B cell (primary cell): Measurements from ENCODE around the gene DGKB. TPM values are rescaled to one million over a fixed set of nuclear protein-coding genes. Genes with fewer than 3 reads are reported as not detected.

ENCODE experiments used
- ATAC-seq: fragments of 200-7000 bp; cut with Tn5 transposase; one replicate; pipeline ENCODE4 v1.10.0; 2021; ENCODE audit warnings: low read depth, mild to moderate bottlenecking, moderate number of reproducible peaks, moderate library complexity
- CTCF ChIA-PET: fragments of 350-600 bp; sonication (Branson Sonifier 250); formaldehyde crosslinking; loops from one replicate; lab custom pipeline; 2021; ENCODE audit warnings: antibody characterized with exemption, inconsistent platforms; lab: Charles Lee
- POLR2A ChIA-PET: fragments of 350-600 bp; sonication (Branson Sonifier 250); formaldehyde crosslinking; loops from one replicate; lab custom pipeline; 2021; ENCODE audit warnings: antibody characterized with exemption; lab: Charles Lee
- DNase-seq: peaks from one replicate; pipeline ENCODE4 v3.0.0; 2013
- H2AFZ ChIP-seq: 2 replicates; pipeline ENCODE4 v1.6.1; 2012; ENCODE audit warnings: mild to moderate bottlenecking, low read depth, low read length; ENCODE audit not compliant: insufficient read depth, poor library complexity, severe bottlenecking
- H3K27ac ChIP-seq, 2 donors: 1 replicate in 1 of 2; 2 replicates in 1 of 2; pipeline ENCODE4 v1.5.1; 2012 to 2013; ENCODE audit warnings: low read length in 2 of 2, mild to moderate bottlenecking in 2 of 2, moderate library complexity in 1 of 2
- H3K27me3 ChIP-seq, 4 experiments: fragments of 200-600 bp in 1 of 4; sonication (generic) in 1 of 4; replicated peaks in 1 of 4; 1 replicate in 2 of 4; 2 replicates in 2 of 4; pipeline versions ENCODE4 v1.6.1 to v1.7.0; 2013 to 2016; ENCODE audit warnings: low read length in 3 of 4, mild to moderate bottlenecking in 2 of 4, mixed read lengths in 1 of 4, moderate library complexity in 1 of 4; ENCODE audit not compliant: insufficient read depth in 4 of 4, control insufficient read depth in 3 of 4; ENCODE audit errors: control extremely low read depth in 1 of 4
- H3K36me3 ChIP-seq, 2 experiments: replicated peaks in 1 of 2; 1 replicate in 1 of 2; 2 replicates in 1 of 2; pipeline versions ENCODE4 v1.6.1 to v1.7.1; 2013; ENCODE audit warnings: low read length in 1 of 2; ENCODE audit not compliant: insufficient read depth in 2 of 2, control insufficient read depth in 1 of 2; ENCODE audit errors: control extremely low read depth in 1 of 2, extremely low read depth in 1 of 2
- H3K4me1 ChIP-seq, 2 donors: fragments of 200-600 bp in 1 of 2; sonication (generic) in 1 of 2; 1 replicate in 1 of 2; 2 replicates in 1 of 2; pipeline versions ENCODE4 v1.5.1 to v1.6.1; 2013 to 2017; ENCODE audit warnings: low read length in 2 of 2; ENCODE audit not compliant: control insufficient read depth in 2 of 2, insufficient read depth in 2 of 2
- H3K4me2 ChIP-seq: replicated peaks from 2 replicates; pipeline ENCODE3; 2012; ENCODE audit warnings: mild to moderate bottlenecking, low read depth, low read length; ENCODE audit not compliant: poor library complexity, severe bottlenecking
- H3K4me3 ChIP-seq, 5 experiments: fragments of 200-600 bp in 1 of 5; sonication (generic) in 1 of 5; 1 replicate in 3 of 5; 2 replicates in 2 of 5; pipeline versions ENCODE4 v1.5.1 to v1.7.0; 2011 to 2016; ENCODE audit warnings: low read length in 4 of 5, mild to moderate bottlenecking in 4 of 5, low read depth in 2 of 5, control low read depth in 1 of 5, moderate library complexity in 1 of 5; ENCODE audit not compliant: insufficient read depth in 1 of 5; ENCODE audit errors: control extremely low read depth in 1 of 5, extremely low read depth in 1 of 5
- H3K79me2 ChIP-seq: fragments of 200-600 bp; sonication (generic); one replicate; pipeline ENCODE4 v1.6.0; 2016; ENCODE audit warnings: low read length; ENCODE audit not compliant: control insufficient read depth, insufficient read depth
- H3K9ac ChIP-seq: fragments of 200-600 bp; sonication (generic); 2 replicates; pipeline ENCODE4 v1.6.1; 2017; ENCODE audit warnings: mild to moderate bottlenecking, low read length, moderate library complexity
- H3K9me3 ChIP-seq, 3 donors: one replicate each; pipeline versions ENCODE4 v1.6.1 to v1.7.1; 2013; ENCODE audit warnings: low read length in 2 of 3; ENCODE audit not compliant: control insufficient read depth in 2 of 3, insufficient read depth in 1 of 3; ENCODE audit errors: control extremely low read depth in 1 of 3
- H4K20me1 ChIP-seq: 2 replicates; pipeline ENCODE4 v1.6.0; 2012; ENCODE audit warnings: mild to moderate bottlenecking, low read length; ENCODE audit not compliant: insufficient read depth, control insufficient read depth, poor library complexity, severe bottlenecking
- H3K27ac Mint-ChIP-seq: one replicate; pipeline ENCODE4 v1.8.0; 2021; ENCODE audit warnings: mixed read lengths
- H3K27me3 Mint-ChIP-seq: one replicate; pipeline ENCODE4 v1.8.0; 2021; ENCODE audit warnings: mixed read lengths
- H3K4me1 Mint-ChIP-seq: one replicate; pipeline ENCODE4 v1.8.0; 2021; ENCODE audit warnings: mixed read lengths
- H3K4me3 Mint-ChIP-seq: one replicate; pipeline ENCODE4 v1.8.0; 2021; ENCODE audit warnings: mixed read lengths
- H3K9me3 Mint-ChIP-seq: one replicate; pipeline ENCODE4 v1.8.0; 2022; ENCODE audit warnings: mixed read lengths; ENCODE audit not compliant: insufficient read depth
- CTCF ChIP-seq: fragments of 200-600 bp; IDR thresholded peaks from one replicate; pipeline ENCODE4 v1.8.0; 2022; ENCODE audit warnings: antibody characterized with exemption, mild to moderate bottlenecking
- EZH2 ChIP-seq: IDR thresholded peaks from 2 replicates; pipeline ENCODE4 v1.6.1; 2012; ENCODE audit warnings: borderline replicate concordance, low read depth, mild to moderate bottlenecking, moderate library complexity, low read length; ENCODE audit not compliant: insufficient read depth, poor library complexity, severe bottlenecking
- WGBS: methylation state at CpG from one replicate; pipeline ENCODE4 v1.1.5; 2013; ENCODE audit warnings: missing lambda C conversion rate; ENCODE audit not compliant: insufficient coverage; 5-methylcytosine and 5-hydroxymethylcytosine counted together
- intact Hi-C: fragments of 100-400 bp; cut with micrococcal nuclease; formaldehyde crosslinking; loops from one replicate; pipeline ENCODE4 v1.10.0; 2022
- polyA plus RNA-seq: library from polyadenylated mRNA; depleted of rRNA; stranded (reverse); fragments of >200 nt; gene quantifications from 2 replicates; pipeline ENCODE4 v1.2.3, GENCODE V29; 2012
- total RNA-seq, 2 donors: library from RNA; stranded (reverse); fragments of 120-200 nt in 1 of 2; gene quantifications; 1 replicate in 1 of 2; 2 replicates in 1 of 2; pipeline versions ENCODE4 v1.2.3 to v1.2.4, GENCODE V29; 2013 to 2022

Gene DGKB
- total and polyA plus RNA-seq, 2 donors (not counting 1 experiment from before 2014, with no cell fraction given): not detected

GRCh38 chr7:14805105-14805719, 97.3 kb downstream of the DGKB start:
- no peaks in the 10 kb centered on the region for H3K27me3 Mint-ChIP-seq
- POLR2A ChIA-PET: no interaction called here
- intact Hi-C loops: no loop called here

DNA sequence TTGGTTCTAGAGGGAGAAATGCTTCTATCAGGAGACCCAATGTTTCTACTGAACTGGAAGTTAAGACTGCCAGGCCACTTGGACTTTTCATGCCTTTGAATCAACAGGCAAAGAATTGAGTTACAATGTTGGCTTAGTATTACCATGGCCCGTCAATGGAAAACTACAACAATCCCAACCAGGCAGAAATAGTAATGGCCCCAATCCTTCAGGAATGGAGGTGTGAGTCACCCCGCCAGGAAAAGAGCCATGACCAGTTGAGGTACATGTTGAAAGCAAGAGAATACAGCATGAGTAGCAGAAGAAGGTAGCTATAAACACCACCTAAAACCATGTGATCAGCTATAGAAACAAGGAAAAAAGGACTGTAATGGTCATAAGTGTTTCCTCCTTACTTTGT, 101.9 kb downstream of the DGKB start:
- Histone ChIP-seq H3K36me3 (no peaks in the 10 kb centered on the region), H3K27ac (no peak overlapping the region), H3K4me1 (no peaks in the 10 kb centered on the region), H3K4me2 (no peak overlapping the region), H3K27me3 (no peaks in the 10 kb centered on the region), H3K9ac (no peak overlapping the region), H4K20me1 (no peaks in the 10 kb centered on the region), H2AFZ (no peak overlapping the region), H3K4me3 (no peak overlapping the region), H3K9me3 (peaks cover 0 to 3% (median 0%) of the 10 kb centered on the region in 3 donors), H3K79me2 (no peaks in the 10 kb centered on the region)
- Mint-ChIP-seq H3K27me3 (no peaks in the 10 kb centered on the region), H3K9me3 (no peaks in the 10 kb centered on the region), H3K4me3 (no peak overlapping the region), H3K4me1 (no peaks in the 10 kb centered on the region), H3K27ac (no peak overlapping the region)
- CTCF ChIA-PET: no interaction called here
- no CpG with 5 or more reads among the region's 2 CpGs for WGBS
- DNase-seq: no peak
- ATAC-seq: no peak
- POLR2A ChIA-PET: no interaction called here
- TF ChIP-seq EZH2: no peak
- TF ChIP-seq CTCF: no peak
- intact Hi-C loops: no loop called here

More at GRCh38 chr7:14805105-14805719, 97.3 kb downstream of the DGKB start:
- H3K4me3 ChIP-seq: no peak overlapping the region
- H3K4me1 ChIP-seq: no peaks in the 10 kb centered on the region
- no peaks in the 10 kb centered on the region for H4K20me1 ChIP-seq
- TF ChIP-seq CTCF: no peak
- no peak for TF ChIP-seq EZH2
- no peaks in the 10 kb centered on the region for H3K27me3 ChIP-seq
- no peaks in the 10 kb centered on the region for H3K4me1 Mint-ChIP-seq
- no peak overlapping the region for H3K27ac ChIP-seq
- H3K4me3 Mint-ChIP-seq: no peak overlapping the region
- H3K9me3 ChIP-seq: no peaks in the 10 kb centered on the region
- no peak overlapping the region for H3K4me2 ChIP-seq
- ATAC-seq (no peak), DNase-seq (no peak)
- H3K27ac Mint-ChIP-seq: no peak overlapping the region
- no peaks in the 10 kb centered on the region for H3K9me3 Mint-ChIP-seq
- H3K9ac ChIP-seq: no peak overlapping the region
- H2AFZ ChIP-seq: no peak overlapping the region
- H3K36me3 ChIP-seq: no peaks in the 10 kb centered on the region
- no peaks in the 10 kb centered on the region for H3K79me2 ChIP-seq
- CTCF ChIA-PET: no interaction called here
- no CpG with 5 or more reads among the region's 2 CpGs for WGBS
